Measurements from ENCODE around the gene FRAS1. TPM values are rescaled to one million over a fixed set of nuclear protein-coding genes. Genes with fewer than 3 reads are reported as not detected.

The FRAS1 gene
- total RNA-seq, 5 donors from 2014 or later (not counting 1 experiment from before 2014, with no cell fraction given) = 0.23 to 0.39 (median 0.32) TPM; not detected in 2

DNA sequence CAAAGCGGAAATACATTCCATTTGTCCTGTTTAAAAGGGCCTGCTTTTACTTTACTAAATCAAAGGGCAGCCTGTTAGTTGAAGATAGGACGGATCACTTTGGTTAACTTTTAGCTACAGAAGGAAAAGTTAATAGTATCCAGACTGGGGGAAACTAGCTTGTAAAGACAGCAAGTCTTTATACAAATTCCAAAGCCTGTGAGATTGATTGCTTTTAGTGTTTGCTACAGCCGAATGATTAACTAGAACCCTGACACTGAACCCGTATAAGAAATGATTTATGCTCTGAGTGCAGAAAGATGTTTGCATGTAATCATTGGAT, 93.4 kb downstream of the FRAS1 start:
- Histone ChIP-seq H3K4me1 (ENCODE audit: control insufficient read depth in 1 of 2, extremely low read depth in 1 of 2, insufficient read depth in 2 of 2, low read length in 2 of 2) (no peaks in the 10 kb centered on the region), H3K9me3 (no peaks in the 10 kb centered on the region), H3K4me3 (ENCODE audit: control insufficient read depth in 1 of 2, extremely low read depth in 1 of 2, low read length in 1 of 2) (no peak overlapping the region), H3K27me3 (replicated peaks in 1 of 2; ENCODE audit: control insufficient read depth in 2 of 2, extremely low read depth in 1 of 2, insufficient read depth in 2 of 2, low read length in 1 of 2) (no peaks in the 10 kb centered on the region), H3K27ac (ENCODE audit: low read length) (no peak overlapping the region), H3K36me3 (ENCODE audit: control insufficient read depth in 2 of 2, extremely low read depth in 1 of 2, insufficient read depth in 1 of 2, low read length in 1 of 2) (no peaks in the 10 kb centered on the region)
- no peak overlapping the region for H3K4me3 Mint-ChIP-seq
- peaks cover 4 to 6% of the 10 kb centered on the region in 2 donors for H3K27me3 Mint-ChIP-seq
- no peak for DNase-seq
- no peak for ATAC-seq (replicated peaks in 1 of 4)
- POLR2A ChIA-PET = no interaction called here
- CTCF ChIA-PET = no interaction called here
- H3K27ac Mint-ChIP-seq = no peak overlapping the region
- H3K36me3 Mint-ChIP-seq = no peaks in the 10 kb centered on the region
- WGBS (ENCODE audit: insufficient coverage) = no CpG with 5 or more reads among the region's 4 CpGs
- H3K9me3 Mint-ChIP-seq = no peaks in the 10 kb centered on the region
- no peaks in the 10 kb centered on the region for H3K4me1 Mint-ChIP-seq

DNA sequence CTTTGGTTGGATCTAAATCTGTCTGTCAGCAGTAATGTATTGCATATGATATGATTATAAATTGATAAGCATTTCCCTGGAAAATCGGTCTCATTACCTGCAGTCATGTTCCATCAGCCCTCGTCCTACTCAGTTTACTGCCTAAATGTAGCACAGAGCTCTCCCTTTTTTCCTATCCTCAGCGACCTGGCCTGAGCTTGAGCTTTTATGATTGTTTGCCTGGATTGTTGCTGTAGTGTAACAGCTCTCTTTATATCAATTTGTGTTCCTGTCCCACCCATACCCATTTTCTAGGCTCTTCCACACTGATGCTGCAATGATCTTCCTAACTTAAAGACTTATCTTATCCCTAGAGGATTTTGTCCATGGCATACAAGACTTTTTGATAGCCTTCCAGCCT, 95.7 kb downstream of the FRAS1 start:
- ATAC-seq (replicated peaks in 1 of 4) (no peak), DNase-seq (no peak)
- H3K4me3 Mint-ChIP-seq = no peak overlapping the region
- Histone ChIP-seq H3K4me3 (ENCODE audit: control insufficient read depth in 1 of 2, extremely low read depth in 1 of 2, low read length in 1 of 2) (no peak overlapping the region), H3K4me1 (ENCODE audit: control insufficient read depth in 1 of 2, extremely low read depth in 1 of 2, insufficient read depth in 2 of 2, low read length in 2 of 2) (no peaks in the 10 kb centered on the region), H3K36me3 (ENCODE audit: control insufficient read depth in 2 of 2, extremely low read depth in 1 of 2, insufficient read depth in 1 of 2, low read length in 1 of 2) (no peaks in the 10 kb centered on the region), H3K27me3 (replicated peaks in 1 of 2; ENCODE audit: control insufficient read depth in 2 of 2, extremely low read depth in 1 of 2, insufficient read depth in 2 of 2, low read length in 1 of 2) (no peaks in the 10 kb centered on the region), H3K9me3 (no peaks in the 10 kb centered on the region), H3K27ac (ENCODE audit: low read length) (no peak overlapping the region)
- H3K9me3 Mint-ChIP-seq = no peaks in the 10 kb centered on the region
- POLR2A ChIA-PET = no interaction called here
- H3K36me3 Mint-ChIP-seq = no peaks in the 10 kb centered on the region
- CTCF ChIA-PET = no interaction called here
- WGBS (ENCODE audit: insufficient coverage) = no CpG with 5 or more reads among the region's 3 CpGs
- no peaks in the 10 kb centered on the region for H3K4me1 Mint-ChIP-seq
- H3K27ac Mint-ChIP-seq = no peak overlapping the region
- peaks cover 9 to 10% of the 10 kb centered on the region in 2 donors for H3K27me3 Mint-ChIP-seq

DNA sequence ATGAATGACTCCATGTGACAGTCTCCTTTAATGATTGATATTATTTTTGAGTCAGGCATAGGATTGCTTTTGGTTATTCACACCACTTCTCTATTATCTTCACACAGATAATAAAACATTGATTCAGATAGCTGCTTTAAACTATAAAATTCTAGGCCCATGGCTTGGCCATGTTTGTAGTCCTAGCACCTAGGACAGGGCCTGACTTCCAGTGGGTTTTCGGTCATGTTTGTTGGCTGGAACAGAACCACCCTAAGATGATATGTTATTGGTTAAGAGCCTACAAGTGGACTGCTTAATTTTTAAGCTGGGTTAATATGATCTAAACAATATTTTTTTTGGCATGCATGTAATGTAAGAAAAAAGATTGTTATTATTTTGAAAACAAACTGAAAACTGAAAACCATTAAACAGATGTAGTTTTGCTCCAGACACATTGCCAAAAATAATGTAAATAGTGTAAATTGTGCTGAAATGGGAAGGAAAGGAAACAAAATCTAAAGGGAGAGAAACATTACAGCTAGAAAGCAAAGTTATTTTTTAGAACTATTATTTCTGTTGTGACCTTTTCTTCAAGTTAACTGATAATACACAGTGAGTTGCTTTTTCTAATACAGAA, 98.0 kb downstream of the FRAS1 start:
- Histone ChIP-seq H3K36me3 (ENCODE audit: control insufficient read depth in 2 of 2, extremely low read depth in 1 of 2, insufficient read depth in 1 of 2, low read length in 1 of 2) (no peaks in the 10 kb centered on the region), H3K4me3 (ENCODE audit: control insufficient read depth in 1 of 2, extremely low read depth in 1 of 2, low read length in 1 of 2) (no peak overlapping the region), H3K4me1 (ENCODE audit: control insufficient read depth in 1 of 2, extremely low read depth in 1 of 2, insufficient read depth in 2 of 2, low read length in 2 of 2) (no peaks in the 10 kb centered on the region), H3K27me3 (replicated peaks in 1 of 2; ENCODE audit: control insufficient read depth in 2 of 2, extremely low read depth in 1 of 2, insufficient read depth in 2 of 2, low read length in 1 of 2) (no peaks in the 10 kb centered on the region), H3K27ac (ENCODE audit: low read length) (no peak overlapping the region), H3K9me3 (no peaks in the 10 kb centered on the region)
- Mint-ChIP-seq H3K27me3 (peaks cover 17 to 20% of the 10 kb centered on the region in 2 donors), H3K9me3 (no peaks in the 10 kb centered on the region), H3K27ac (no peak overlapping the region), H3K4me1 (no peaks in the 10 kb centered on the region), H3K4me3 (no peak overlapping the region), H3K36me3 (no peaks in the 10 kb centered on the region)
- ChIA-PET POLR2A (no interaction called here), CTCF (no interaction called here)
- ATAC-seq (replicated peaks in 1 of 4) (no peak), DNase-seq (no peak)
- WGBS (ENCODE audit: insufficient coverage) = 100% methylated on average over 1 of the region's 1 CpG

DNA sequence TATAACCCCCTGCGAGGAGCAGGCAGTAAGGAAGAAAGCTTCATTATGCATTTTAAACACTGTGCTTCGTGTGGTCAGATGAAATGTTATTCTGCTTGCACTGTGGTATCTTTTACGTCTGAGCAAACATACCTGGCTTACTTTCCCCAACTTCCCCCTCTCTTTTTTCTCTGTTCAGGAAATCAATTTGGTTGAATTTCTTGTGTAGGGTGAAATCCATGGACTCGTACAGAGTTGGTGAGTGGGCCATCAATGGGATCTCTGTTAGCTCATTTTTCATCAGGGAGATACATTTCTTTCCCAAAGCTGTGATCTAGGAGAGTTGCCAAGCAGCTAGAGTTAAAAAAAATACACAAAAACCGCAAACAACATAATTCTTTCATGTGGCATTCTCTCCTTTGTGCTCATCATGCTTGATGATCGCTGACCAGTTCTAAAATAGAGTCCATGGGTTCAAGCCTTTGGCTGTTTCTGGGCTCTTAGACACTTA, 98.5 kb downstream of the FRAS1 start:
- Mint-ChIP-seq H3K27ac (no peak overlapping the region), H3K36me3 (no peaks in the 10 kb centered on the region), H3K4me1 (no peaks in the 10 kb centered on the region), H3K9me3 (no peaks in the 10 kb centered on the region), H3K4me3 (no peak overlapping the region), H3K27me3 (peaks cover 20% of the 10 kb centered on the region in 2 donors)
- ChIA-PET CTCF (no interaction called here), POLR2A (no interaction called here)
- ATAC-seq (replicated peaks in 1 of 4) = no peak
- no peak overlapping the region for H3K27ac ChIP-seq (ENCODE audit: low read length)
- 60% methylated on average over 1 of the region's 6 CpGs for WGBS (ENCODE audit: insufficient coverage)
- H3K9me3 ChIP-seq = no peaks in the 10 kb centered on the region
- H3K4me3 ChIP-seq (ENCODE audit: control insufficient read depth in 1 of 2, extremely low read depth in 1 of 2, low read length in 1 of 2) = no peak overlapping the region
- DNase-seq = no peak
- no peaks in the 10 kb centered on the region for H3K27me3 ChIP-seq (replicated peaks in 1 of 2; ENCODE audit: control insufficient read depth in 2 of 2, extremely low read depth in 1 of 2, insufficient read depth in 2 of 2, low read length in 1 of 2)
- H3K36me3 ChIP-seq (ENCODE audit: control insufficient read depth in 2 of 2, extremely low read depth in 1 of 2, insufficient read depth in 1 of 2, low read length in 1 of 2) = no peaks in the 10 kb centered on the region
- no peaks in the 10 kb centered on the region for H3K4me1 ChIP-seq (ENCODE audit: control insufficient read depth in 1 of 2, extremely low read depth in 1 of 2, insufficient read depth in 2 of 2, low read length in 2 of 2)

DNA sequence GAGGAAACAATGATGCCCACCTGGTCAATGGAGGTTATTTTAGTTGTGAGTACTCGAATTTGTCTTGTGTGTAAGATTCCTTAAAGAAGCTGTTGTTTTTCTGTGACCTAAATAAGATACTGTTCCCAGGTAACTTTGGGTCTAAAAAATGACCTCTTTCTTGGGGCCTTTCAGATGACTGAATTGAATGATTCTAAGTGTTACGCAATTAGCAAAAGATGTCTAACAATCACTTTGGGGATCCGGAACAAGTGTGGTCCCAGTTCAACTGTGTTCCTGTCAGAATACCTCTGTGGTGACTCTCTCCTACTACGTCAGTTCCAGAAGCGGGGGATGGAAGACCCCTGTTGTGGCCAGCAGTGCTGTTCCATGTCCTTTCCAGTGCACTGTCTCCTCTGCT, 99.4 kb downstream of the FRAS1 start:
- Mint-ChIP-seq H3K27me3 (peaks cover 17 to 20% of the 10 kb centered on the region in 2 donors), H3K9me3 (no peaks in the 10 kb centered on the region), H3K4me1 (no peaks in the 10 kb centered on the region), H3K27ac (no peak overlapping the region), H3K36me3 (no peaks in the 10 kb centered on the region), H3K4me3 (no peak overlapping the region)
- POLR2A ChIA-PET = no interaction called here
- H3K36me3 ChIP-seq (ENCODE audit: control insufficient read depth in 2 of 2, extremely low read depth in 1 of 2, insufficient read depth in 1 of 2, low read length in 1 of 2) = no peaks in the 10 kb centered on the region
- no peaks in the 10 kb centered on the region for H3K9me3 ChIP-seq
- no peak for DNase-seq
- H3K4me1 ChIP-seq (ENCODE audit: control insufficient read depth in 1 of 2, extremely low read depth in 1 of 2, insufficient read depth in 2 of 2, low read length in 2 of 2) = no peaks in the 10 kb centered on the region
- no peak overlapping the region for H3K4me3 ChIP-seq (ENCODE audit: control insufficient read depth in 1 of 2, extremely low read depth in 1 of 2, low read length in 1 of 2)
- no peak overlapping the region for H3K27ac ChIP-seq (ENCODE audit: low read length)
- 81% methylated on average over 5 of the region's 5 CpGs for WGBS (ENCODE audit: insufficient coverage)
- H3K27me3 ChIP-seq (replicated peaks in 1 of 2; ENCODE audit: control insufficient read depth in 2 of 2, extremely low read depth in 1 of 2, insufficient read depth in 2 of 2, low read length in 1 of 2) = no peaks in the 10 kb centered on the region
- ATAC-seq (replicated peaks in 1 of 4) = no peak
- CTCF ChIA-PET = no interaction called here

DNA sequence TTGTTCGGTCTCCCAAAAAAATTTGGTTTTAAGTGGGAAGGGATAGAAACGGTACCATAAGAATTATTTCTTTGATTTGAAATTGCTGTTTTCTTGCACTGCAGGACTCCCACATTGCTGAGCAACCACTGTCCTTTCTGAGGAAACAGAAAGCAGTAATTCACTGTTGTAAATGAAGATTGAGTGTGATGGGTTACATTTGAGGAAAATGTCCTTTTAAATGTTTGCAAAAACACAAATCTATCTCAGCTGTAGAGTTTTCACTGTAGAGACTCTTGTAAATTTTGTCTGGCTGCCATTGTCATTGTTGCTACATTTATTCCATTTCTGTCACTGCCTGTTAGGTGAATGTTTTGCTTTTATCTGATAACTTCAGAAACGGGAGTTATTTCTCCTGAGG, 105.2 kb downstream of the FRAS1 start:
- no peaks in the 10 kb centered on the region for H3K27me3 ChIP-seq (replicated peaks in 1 of 2; ENCODE audit: control insufficient read depth in 2 of 2, extremely low read depth in 1 of 2, insufficient read depth in 2 of 2, low read length in 1 of 2)
- Mint-ChIP-seq H3K9me3 (peaks cover 0 to 3% (median 0%) of the 10 kb centered on the region in 3 donors), H3K4me1 (peaks cover 0 to 4% (median 2%) of the 10 kb centered on the region in 3 donors), H3K4me3 (no peak overlapping the region), H3K27ac (no peak overlapping the region), H3K27me3 (peaks cover 11 to 22% of the 10 kb centered on the region in 2 donors), H3K36me3 (no peaks in the 10 kb centered on the region)
- no peak overlapping the region for H3K4me3 ChIP-seq (ENCODE audit: control insufficient read depth in 1 of 2, extremely low read depth in 1 of 2, low read length in 1 of 2)
- POLR2A ChIA-PET = no interaction called here
- DNase-seq (no peak), ATAC-seq (replicated peaks in 1 of 4) (no peak)
- H3K9me3 ChIP-seq = no peaks in the 10 kb centered on the region
- no peaks in the 10 kb centered on the region for H3K36me3 ChIP-seq (ENCODE audit: control insufficient read depth in 2 of 2, extremely low read depth in 1 of 2, insufficient read depth in 1 of 2, low read length in 1 of 2)
- WGBS (ENCODE audit: insufficient coverage) = no CpG with 5 or more reads among the region's 3 CpGs
- H3K27ac ChIP-seq (ENCODE audit: low read length) = no peak overlapping the region
- H3K4me1 ChIP-seq (ENCODE audit: control insufficient read depth in 1 of 2, extremely low read depth in 1 of 2, insufficient read depth in 2 of 2, low read length in 2 of 2) = no peaks in the 10 kb centered on the region
- CTCF ChIA-PET = no interaction called here

DNA sequence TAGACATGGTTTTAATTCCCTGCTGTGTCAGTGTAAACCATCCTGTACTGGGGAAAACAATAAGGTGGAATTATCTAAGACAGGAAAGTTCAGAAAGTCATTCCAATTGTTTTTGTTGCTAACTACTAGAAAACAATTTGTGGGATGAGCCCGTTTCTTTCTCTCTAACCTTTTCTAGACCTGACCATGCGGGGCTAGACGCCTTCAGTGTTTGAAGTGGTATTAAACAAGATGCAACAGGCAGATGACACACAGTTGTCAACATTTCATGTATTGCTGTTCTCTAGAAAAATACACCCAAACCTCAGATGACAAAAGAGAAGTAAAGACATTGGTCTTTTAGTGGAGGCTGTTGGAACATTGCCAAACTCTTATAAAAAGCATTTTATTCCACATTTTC, 105.7 kb downstream of the FRAS1 start:
- no peaks in the 10 kb centered on the region for H3K36me3 ChIP-seq (ENCODE audit: control insufficient read depth in 2 of 2, extremely low read depth in 1 of 2, insufficient read depth in 1 of 2, low read length in 1 of 2)
- H3K9me3 ChIP-seq = no peaks in the 10 kb centered on the region
- no peak overlapping the region for H3K27ac Mint-ChIP-seq
- H3K9me3 Mint-ChIP-seq = peaks cover 0 to 3% (median 0%) of the 10 kb centered on the region in 3 donors
- H3K4me3 ChIP-seq (ENCODE audit: control insufficient read depth in 1 of 2, extremely low read depth in 1 of 2, low read length in 1 of 2) = no peak overlapping the region
- no peaks in the 10 kb centered on the region for H3K27me3 ChIP-seq (replicated peaks in 1 of 2; ENCODE audit: control insufficient read depth in 2 of 2, extremely low read depth in 1 of 2, insufficient read depth in 2 of 2, low read length in 1 of 2)
- H3K4me1 ChIP-seq (ENCODE audit: control insufficient read depth in 1 of 2, extremely low read depth in 1 of 2, insufficient read depth in 2 of 2, low read length in 2 of 2) = no peaks in the 10 kb centered on the region
- no CpG with 5 or more reads among the region's 3 CpGs for WGBS (ENCODE audit: insufficient coverage)
- no peaks in the 10 kb centered on the region for H3K36me3 Mint-ChIP-seq
- CTCF ChIA-PET = no interaction called here
- POLR2A ChIA-PET = no interaction called here
- H3K27me3 Mint-ChIP-seq = peaks cover 11 to 19% of the 10 kb centered on the region in 2 donors
- peaks cover 0 to 4% (median 2%) of the 10 kb centered on the region in 3 donors for H3K4me1 Mint-ChIP-seq
- no peak overlapping the region for H3K27ac ChIP-seq (ENCODE audit: low read length)
- no peak overlapping the region for H3K4me3 Mint-ChIP-seq
- DNase-seq (no peak), ATAC-seq (replicated peaks in 1 of 4) (no peak)

All from T-cell (primary cell).